ES-I3 (cell line): ENCODE results near the gene SGCE.

Source experiments
- H3K36me3 ChIP-seq: 2 replicates; pipeline ENCODE4 v1.6.1; 2013; ENCODE audit warnings: mild to moderate bottlenecking, low read length, control low read depth, moderate library complexity; ENCODE audit not compliant: insufficient read depth
- H3K4me1 ChIP-seq: 2 replicates; pipeline ENCODE4 v1.6.1; 2013; ENCODE audit warnings: mild to moderate bottlenecking, control low read depth, low read length; ENCODE audit not compliant: insufficient read depth
- H3K9ac ChIP-seq: 2 replicates; pipeline ENCODE4 v1.6.1; 2013; ENCODE audit warnings: low read depth, mild to moderate bottlenecking, low read length, moderate library complexity
- H3K9me3 ChIP-seq: 2 replicates; pipeline ENCODE4 v1.6.1; 2013; ENCODE audit warnings: mild to moderate bottlenecking, low read length, moderate library complexity; ENCODE audit not compliant: control insufficient read depth, insufficient read depth

SGCE gene

GRCh38 chr7:94650147-94651051 lies 5.5 kb downstream of the SGCE start:
- H3K9ac ChIP-seq, result no peak overlapping the region
- H3K9me3 ChIP-seq, result no peaks in the 10 kb centered on the region
- no peaks in the 10 kb centered on the region for H3K36me3 ChIP-seq
- H3K4me1 ChIP-seq, result peaks cover 29% of the 10 kb centered on the region; the same call in 1 of the 2 replicates

GRCh38 chr7:94649450-94649849 lies 6.5 kb downstream of the SGCE start:
- H3K36me3 ChIP-seq, result no peaks in the 10 kb centered on the region
- H3K9ac ChIP-seq, result no peak overlapping the region
- no peaks in the 10 kb centered on the region for H3K9me3 ChIP-seq
- peaks cover 30% of the 10 kb centered on the region; the same call in 1 of the 2 replicates for H3K4me1 ChIP-seq

- Histone ChIP-seq H3K9ac (no peak overlapping the region), H3K4me1 (peaks cover 33% of the 10 kb centered on the region; the same call in 1 of the 2 replicates), H3K9me3 (no peaks in the 10 kb centered on the region), H3K36me3 (no peaks in the 10 kb centered on the region)
These were observed 7.2 kb downstream of the SGCE start for GRCh38 chr7:94648731-94649130.

GRCh38 chr7:94647295-94647694 lies 8.6 kb downstream of the SGCE start:
- H3K9ac ChIP-seq, result no peak overlapping the region
- H3K36me3 ChIP-seq, result no peaks in the 10 kb centered on the region
- H3K4me1 ChIP-seq, result peaks cover 34% of the 10 kb centered on the region; the same call in 1 of the 2 replicates
- no peaks in the 10 kb centered on the region for H3K9me3 ChIP-seq

GRCh38 chr7:94643771-94644545 lies 12.0 kb downstream of the SGCE start:
- H3K4me1 ChIP-seq, result peaks cover 33% of the 10 kb centered on the region
- no peaks in the 10 kb centered on the region for H3K9me3 ChIP-seq
- H3K36me3 ChIP-seq, result no peaks in the 10 kb centered on the region
- H3K9ac ChIP-seq, result no peak overlapping the region

GRCh38 chr7:94642838-94643653 lies 12.9 kb downstream of the SGCE start:
- peaks cover 26% of the 10 kb centered on the region for H3K4me1 ChIP-seq
- H3K9ac ChIP-seq, result no peak overlapping the region
- H3K9me3 ChIP-seq, result no peaks in the 10 kb centered on the region
- H3K36me3 ChIP-seq, result no peaks in the 10 kb centered on the region

GRCh38 chr7:94639384-94639783 lies 16.5 kb downstream of the SGCE start:
- Histone ChIP-seq H3K36me3 (no peaks in the 10 kb centered on the region), H3K9ac (no peak overlapping the region), H3K9me3 (no peaks in the 10 kb centered on the region), H3K4me1 (peaks cover 15% of the 10 kb centered on the region)

- Histone ChIP-seq H3K9ac (no peak overlapping the region), H3K9me3 (no peaks in the 10 kb centered on the region), H3K4me1 (peaks cover 8% of the 10 kb centered on the region), H3K36me3 (no peaks in the 10 kb centered on the region)
These were observed 20.2 kb downstream of the SGCE start for GRCh38 chr7:94635687-94636086.

- no peaks in the 10 kb centered on the region for H3K36me3 ChIP-seq
- H3K9ac ChIP-seq, result no peak overlapping the region
- H3K9me3 ChIP-seq, result no peaks in the 10 kb centered on the region
- peaks cover 8% of the 10 kb centered on the region for H3K4me1 ChIP-seq
These were observed 21.4 kb downstream of the SGCE start for GRCh38 chr7:94634502-94634901.

- Histone ChIP-seq H3K9me3 (no peaks in the 10 kb centered on the region), H3K4me1 (peaks cover 8% of the 10 kb centered on the region), H3K36me3 (no peaks in the 10 kb centered on the region), H3K9ac (no peak overlapping the region)
These were observed 22.2 kb downstream of the SGCE start for GRCh38 chr7:94633687-94634086.

- peaks cover 8% of the 10 kb centered on the region for H3K4me1 ChIP-seq
- H3K36me3 ChIP-seq, result no peaks in the 10 kb centered on the region
- H3K9me3 ChIP-seq, result no peaks in the 10 kb centered on the region
- H3K9ac ChIP-seq, result no peak overlapping the region
These were observed 23.0 kb downstream of the SGCE start for GRCh38 chr7:94633014-94633341.

- no peaks in the 10 kb centered on the region for H3K36me3 ChIP-seq
- H3K4me1 ChIP-seq, result peaks cover 8% of the 10 kb centered on the region
- H3K9ac ChIP-seq, result no peak overlapping the region
- no peaks in the 10 kb centered on the region for H3K9me3 ChIP-seq
These were observed 23.5 kb downstream of the SGCE start for GRCh38 chr7:94632338-94633013.

- no peaks in the 10 kb centered on the region for H3K9me3 ChIP-seq
- H3K36me3 ChIP-seq, result no peaks in the 10 kb centered on the region
- H3K9ac ChIP-seq, result no peak overlapping the region
- peaks cover 8% of the 10 kb centered on the region for H3K4me1 ChIP-seq
These were observed 25.1 kb downstream of the SGCE start for GRCh38 chr7:94630855-94631254.

GRCh38 chr7:94623820-94624219 lies 32.1 kb downstream of the SGCE start:
- no peak overlapping the region for H3K9ac ChIP-seq
- peaks cover 7% of the 10 kb centered on the region for H3K4me1 ChIP-seq
- H3K36me3 ChIP-seq, result no peaks in the 10 kb centered on the region
- H3K9me3 ChIP-seq, result no peaks in the 10 kb centered on the region
